Measurements from ENCODE around the gene SORBS2.

- TF ChIP-seq CTCF (IDR thresholded peaks at IDR 0.05) (no peak), POLR2A (IDR thresholded peaks at IDR 0.05) (no peak)
Observed at GRCh38 chr4:185713272-185713671, 98.7 kb downstream of the SORBS2 start.

All from testis (tissue), 2 donors.